ENCODE results near the gene DLGAP1.

Gene DLGAP1

GRCh38 chr18:3552305-3552704, 902.8 kb downstream of the DLGAP1 start:
- DNase-seq, result no peak

GRCh38 chr18:3547891-3548615, 907.1 kb downstream of the DLGAP1 start:
- DNase-seq, result no peak

- DNase-seq, result no peak
Observed at GRCh38 chr18:3546106-3546505, 909.0 kb downstream of the DLGAP1 start.

GRCh38 chr18:3544537-3544936, 910.6 kb downstream of the DLGAP1 start:
- DNase-seq, result no peak

GRCh38 chr18:3541549-3542386, 913.3 kb downstream of the DLGAP1 start:
- no peak for DNase-seq

GRCh38 chr18:3540805-3541548, 914.1 kb downstream of the DLGAP1 start:
- no peak for DNase-seq

GRCh38 chr18:3538954-3539617, 916.0 kb downstream of the DLGAP1 start:
- DNase-seq, result no peak

GRCh38 chr18:3538456-3538855, 916.7 kb downstream of the DLGAP1 start:
- DNase-seq, result no peak

GRCh38 chr18:3530807-3531206, 924.3 kb downstream of the DLGAP1 start:
- DNase-seq, result no peak

- no peak for DNase-seq
Observed at GRCh38 chr18:3529601-3530000, 925.5 kb downstream of the DLGAP1 start.

- no peak for DNase-seq
Observed at GRCh38 chr18:3529077-3529476, 926.0 kb downstream of the DLGAP1 start.

- DNase-seq, result no peak
Observed at GRCh38 chr18:3528231-3528630, 926.9 kb downstream of the DLGAP1 start.

- no peak for DNase-seq
Observed at GRCh38 chr18:3526421-3527354, 928.4 kb downstream of the DLGAP1 start.

- DNase-seq, result no peak
Observed at GRCh38 chr18:3525870-3526420, 929.2 kb downstream of the DLGAP1 start.

- no peak for DNase-seq
Observed at GRCh38 chr18:3524706-3525105, 930.4 kb downstream of the DLGAP1 start.

GRCh38 chr18:3520230-3521085, 934.6 kb downstream of the DLGAP1 start:
- no peak for DNase-seq

- no peak for DNase-seq
Observed at GRCh38 chr18:3514312-3515216, 940.5 kb downstream of the DLGAP1 start.

GRCh38 chr18:3513481-3513880, 941.6 kb downstream of the DLGAP1 start:
- DNase-seq, result no peak

GRCh38 chr18:3511980-3512379, 943.1 kb downstream of the DLGAP1 start:
- DNase-seq, result no peak
